SW 1271 (cell line): ENCODE results near the gene GATAD2A.

Experiments used
- DNase-seq, 2 experiments: peaks; one replicate each; lab custom pipeline; 2025; lab: John Stamatoyannopoulos, UW

Gene GATAD2A

GRCh38 chr19:19507354-19507753 is 101.9 kb downstream of the GATAD2A start:
- no peak for DNase-seq

GRCh38 chr19:19508217-19508616 is 102.7 kb downstream of the GATAD2A start:
- DNase-seq: no peak

DNA sequence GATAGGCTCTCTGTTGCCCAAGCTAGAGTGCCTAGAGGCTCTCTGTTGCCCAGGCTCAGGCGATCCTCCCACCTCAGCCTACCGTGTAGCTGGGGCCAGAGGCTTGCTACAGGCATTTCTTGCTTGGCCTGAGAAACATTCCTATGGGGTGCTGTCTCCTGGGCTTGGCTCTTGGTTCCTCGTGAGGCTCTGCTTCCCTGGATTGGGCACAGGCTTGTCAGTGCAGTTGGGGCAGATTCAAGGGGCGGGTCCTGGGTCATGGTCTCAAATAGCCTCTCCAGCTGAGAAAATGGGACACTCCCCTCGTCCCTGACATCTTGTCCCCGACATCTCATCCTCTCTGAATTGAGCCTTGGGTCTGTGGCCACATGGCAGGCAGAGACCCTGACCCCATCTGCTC is 105.0 kb downstream of the GATAD2A start:
- no peak for DNase-seq

DNA sequence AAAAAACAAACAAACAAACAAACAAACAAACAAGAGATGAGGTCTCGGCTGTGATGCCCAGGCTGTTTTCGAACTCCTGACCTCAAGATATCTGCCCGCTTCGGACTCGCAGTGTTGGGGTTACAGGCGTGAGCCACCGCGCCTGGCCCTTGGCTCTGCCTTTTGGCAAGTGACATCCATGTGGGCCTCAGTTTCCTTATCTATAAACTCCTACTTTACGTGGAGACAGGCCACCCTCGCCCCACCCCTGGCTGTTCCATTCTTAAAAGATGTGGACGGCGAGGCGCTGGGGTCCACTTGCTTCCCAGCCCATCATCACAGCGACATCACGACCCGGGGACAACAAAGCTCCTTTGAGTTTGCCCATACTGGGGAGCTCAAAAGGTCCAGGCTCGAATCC is 108.2 kb downstream of the GATAD2A start:
- no peak for DNase-seq

- no peak for DNase-seq
These were observed 108.8 kb downstream of the GATAD2A start for GRCh38 chr19:19514215-19514657.

DNA sequence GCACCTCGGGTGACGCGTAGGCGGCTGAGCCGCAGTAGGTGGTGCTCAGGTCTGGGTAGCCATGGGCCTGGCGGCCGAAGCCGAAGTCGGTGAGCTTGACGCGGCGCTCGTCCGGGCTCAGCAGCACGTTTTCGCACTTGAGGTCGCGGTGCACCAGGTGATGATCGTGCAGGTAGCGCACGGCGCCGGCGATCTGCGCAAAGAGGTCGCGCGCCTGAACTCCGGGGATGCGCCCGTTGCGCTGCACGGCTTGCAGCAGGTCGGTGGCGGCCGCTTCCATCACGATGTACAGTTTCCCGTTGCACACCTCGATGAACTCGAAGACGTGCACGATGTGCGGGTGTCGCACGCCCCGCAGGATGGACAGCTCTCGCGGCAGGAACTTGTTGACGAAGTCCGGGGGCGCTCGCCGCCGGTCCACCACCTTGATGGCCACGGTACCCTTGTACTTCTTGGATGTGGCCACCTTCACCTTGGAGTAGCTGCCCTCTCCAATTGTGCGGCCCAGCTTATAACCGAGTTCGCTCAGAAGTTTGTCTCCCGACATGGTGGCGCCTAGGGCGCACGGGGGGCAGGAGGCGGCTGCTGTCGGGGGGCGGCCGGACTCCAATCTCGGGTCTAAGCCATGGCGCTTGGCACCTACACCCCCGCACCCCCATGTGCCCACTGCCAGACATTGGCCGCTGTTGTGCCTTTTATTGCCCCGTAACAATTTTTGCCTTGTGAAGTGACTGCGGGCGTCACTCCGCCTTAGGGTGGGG is 109.6 kb downstream of the GATAD2A start, which contains the start of gene TSSK6:
Gene TSSK6, minus strand, starts transcription at position 668 of the 761 bp plus-strand sequence. Its CDS starts 121 bp downstream, at position 547.
- DNase-seq: no peak

- peak; percentile 82 to 85 for DNase-seq
These were observed 110.4 kb downstream of the GATAD2A start, which contains the start of gene NDUFA13 for GRCh38 chr19:19515642-19516519. Gene NDUFA13 (plus strand): TSS chr19:19516225. CDS start chr19:19516239, 14 bp downstream.

GRCh38 chr19:19517235-19517619 is 111.8 kb downstream of the GATAD2A start:
- DNase-seq: no peak

- no peak for DNase-seq
These were observed 115.5 kb downstream of the GATAD2A start for GRCh38 chr19:19520989-19521388.

GRCh38 chr19:19523177-19523576 is 117.7 kb downstream of the GATAD2A start:
- no peak for DNase-seq

DNA sequence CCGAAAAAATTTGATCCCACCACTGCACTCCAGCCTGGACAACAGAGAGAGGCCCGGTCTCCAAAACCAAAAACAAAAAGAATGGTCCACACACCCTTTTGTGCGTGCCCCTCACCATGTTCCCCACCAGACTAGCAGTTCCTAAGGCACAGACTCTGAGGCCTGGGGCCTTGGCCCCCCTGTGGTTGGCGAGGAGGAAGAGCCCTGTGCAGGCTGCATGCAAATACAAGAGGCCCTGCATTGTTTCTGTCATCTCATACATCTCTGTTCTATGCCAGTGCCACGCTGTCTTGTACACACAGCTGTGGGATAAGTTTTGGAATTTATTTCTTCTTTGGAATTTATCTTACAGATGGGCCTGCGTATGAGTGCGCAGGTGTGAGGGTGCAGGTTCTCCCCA is 118.6 kb downstream of the GATAD2A start:
- no peak for DNase-seq

DNA sequence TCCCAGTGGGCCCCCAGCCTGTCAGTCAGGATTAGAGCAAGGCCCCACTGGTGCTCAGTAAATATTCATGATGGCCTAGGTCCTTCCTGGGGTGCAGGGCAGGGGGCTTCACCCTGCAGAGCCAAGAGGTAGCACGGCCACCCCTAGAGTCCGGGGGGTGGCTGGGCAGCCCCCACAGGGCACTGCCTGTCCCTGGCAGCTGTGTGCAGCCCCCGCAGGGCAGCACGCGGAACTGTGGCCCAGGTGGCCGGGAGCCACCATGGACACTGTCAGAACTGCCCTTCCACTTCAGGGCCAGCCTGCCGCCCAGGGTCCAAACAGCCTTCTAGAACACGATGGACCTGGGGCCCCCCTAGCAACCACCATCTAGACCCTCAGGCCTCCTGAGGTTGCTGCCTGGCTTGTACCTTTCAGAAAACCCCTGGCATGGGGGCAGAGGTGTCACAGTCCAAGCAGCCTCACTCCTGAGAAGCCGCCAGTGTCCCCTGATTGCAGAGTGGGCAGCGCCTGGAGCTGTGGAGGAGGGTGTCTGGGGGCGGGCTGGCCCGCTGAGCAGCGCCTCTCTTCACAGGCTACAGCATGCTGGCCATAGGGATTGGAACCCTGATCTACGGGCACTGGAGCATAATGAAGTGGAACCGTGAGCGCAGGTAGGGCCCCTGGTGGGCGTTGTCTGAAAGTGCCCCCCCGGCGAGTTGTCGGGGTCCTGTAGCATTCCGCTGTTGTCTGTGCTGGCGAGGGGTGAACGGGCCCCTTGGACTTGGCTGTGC is 120.3 kb downstream of the GATAD2A start:
- no peak for DNase-seq

DNA sequence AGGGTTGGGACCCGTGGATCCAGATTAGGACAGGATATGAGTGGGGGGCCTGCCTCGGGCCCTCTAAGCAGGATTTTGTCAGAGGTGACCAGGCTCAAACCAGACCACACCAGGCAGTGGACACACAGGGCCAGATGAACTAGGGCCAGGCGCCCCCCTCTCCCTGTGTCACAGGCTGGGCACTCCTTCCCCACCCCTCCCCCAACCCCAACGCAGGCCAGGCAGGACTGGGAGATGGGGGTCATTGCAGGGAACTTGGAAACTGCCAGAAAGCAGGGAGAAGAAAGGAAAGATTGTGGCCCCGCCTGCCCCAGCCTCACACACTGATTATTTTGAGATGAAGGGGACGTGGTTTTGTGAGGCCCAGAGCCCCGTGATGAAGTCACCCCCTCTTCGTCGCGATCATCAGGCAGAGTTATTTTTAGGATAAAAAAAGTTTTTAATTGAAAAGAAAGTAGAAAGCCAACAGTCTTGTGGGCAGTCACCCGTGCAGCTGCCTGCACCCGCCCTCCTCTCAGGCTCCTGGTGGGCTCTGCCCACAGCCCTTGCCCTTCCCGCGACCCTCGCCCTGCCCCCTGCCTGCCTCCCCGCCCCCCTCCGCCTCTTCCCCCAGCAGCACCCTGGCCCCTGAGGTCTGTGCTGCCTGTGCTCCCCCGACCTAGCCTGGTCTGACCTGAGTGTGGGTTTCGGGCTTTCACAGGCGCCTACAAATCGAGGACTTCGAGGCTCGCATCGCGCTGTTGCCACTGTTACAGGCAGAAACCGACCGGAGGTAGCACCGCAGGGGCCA is 121.3 kb downstream of the GATAD2A start:
- no peak for DNase-seq

DNA sequence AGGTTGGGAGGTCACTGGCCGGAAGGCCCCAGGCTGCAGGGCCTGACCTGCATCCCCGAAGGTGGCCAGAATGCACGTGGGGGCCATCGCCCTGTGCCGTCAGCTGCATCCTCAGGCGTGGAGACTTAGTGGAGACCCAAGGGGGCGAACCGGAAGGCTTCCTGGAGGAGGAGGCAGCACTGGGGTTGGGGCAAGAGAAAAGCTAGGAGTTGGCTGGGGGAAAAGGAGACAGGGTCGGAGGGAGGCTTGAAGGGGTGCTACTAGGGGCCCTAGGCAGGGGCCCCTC is 121.8 kb downstream of the GATAD2A start:
- no peak for DNase-seq

- DNase-seq: no peak
These were observed 122.5 kb downstream of the GATAD2A start for GRCh38 chr19:19527674-19528625.

DNA sequence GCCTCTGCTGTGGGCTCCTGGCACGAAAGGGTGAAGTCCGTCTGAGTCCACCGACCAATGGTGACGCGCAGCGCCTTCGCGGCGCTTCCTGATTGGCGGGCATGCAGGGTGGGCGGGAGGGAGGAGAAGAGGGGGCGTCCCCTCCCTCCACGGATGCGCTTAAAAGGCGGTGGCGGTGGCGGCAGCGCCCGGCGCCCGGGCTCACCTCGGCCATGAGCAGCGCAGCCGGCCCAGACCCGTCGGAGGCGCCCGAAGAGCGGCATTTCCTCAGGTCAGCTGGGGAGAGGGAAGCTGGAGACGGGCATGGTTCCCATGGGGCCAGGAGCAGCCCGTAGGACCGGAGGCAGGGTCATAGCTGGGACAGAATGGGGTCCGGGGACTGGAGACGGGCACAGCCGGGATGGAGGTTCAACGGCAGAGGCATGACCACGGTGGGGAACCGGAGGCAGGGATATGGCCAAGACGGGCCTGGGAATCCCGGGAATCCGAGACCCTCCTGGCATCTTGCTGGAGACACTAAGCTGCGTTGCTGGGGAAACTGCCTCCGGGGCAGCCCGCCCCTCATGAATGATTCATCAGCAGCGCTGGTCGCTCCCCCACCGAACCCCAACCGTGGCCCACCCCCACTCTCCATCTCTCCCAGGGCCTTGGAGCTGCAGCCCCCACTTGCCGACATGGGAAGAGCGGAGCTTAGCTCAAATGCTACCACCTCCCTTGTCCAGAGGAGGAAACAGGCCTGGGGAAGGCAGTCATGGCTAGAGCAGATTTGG is 123.4 kb downstream of the GATAD2A start, which contains the start of gene YJEFN3:
Gene YJEFN3, plus strand, starts transcription at position 191 of the 770 bp plus-strand sequence. Its CDS starts 22 bp downstream, at position 213.
- no peak for DNase-seq

DNA sequence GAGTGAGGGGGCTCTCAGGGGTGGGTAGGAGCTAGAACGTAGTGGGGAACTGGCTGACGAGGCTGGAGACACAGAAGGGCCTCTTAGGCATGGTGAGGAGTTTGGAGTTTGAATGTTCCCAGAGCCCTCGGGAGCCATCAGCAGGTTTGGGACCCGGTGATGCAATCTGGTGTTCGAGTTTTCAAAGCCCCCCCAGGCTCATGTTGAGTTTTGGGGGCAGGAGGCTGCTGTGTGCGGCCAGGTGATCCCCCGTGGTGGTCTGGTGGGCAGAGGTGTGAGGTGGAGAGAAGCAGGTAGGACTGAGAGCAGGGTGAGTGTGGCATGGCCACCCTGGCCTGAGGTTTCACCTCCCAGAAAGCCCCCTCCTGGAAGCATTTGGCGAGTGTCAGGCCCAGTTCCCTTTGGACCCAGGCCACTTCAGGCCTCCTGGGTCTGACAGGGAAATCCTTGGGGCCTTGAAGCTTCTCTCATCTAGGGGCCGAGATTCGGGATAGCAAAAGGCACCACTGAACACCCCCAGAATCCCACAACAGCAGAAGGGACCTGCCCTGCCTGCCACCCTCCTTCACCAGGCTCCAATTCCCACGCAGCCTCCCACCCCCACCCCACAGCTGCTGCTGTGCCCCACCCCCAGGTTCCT is 124.4 kb downstream of the GATAD2A start:
- DNase-seq: no peak

DNA sequence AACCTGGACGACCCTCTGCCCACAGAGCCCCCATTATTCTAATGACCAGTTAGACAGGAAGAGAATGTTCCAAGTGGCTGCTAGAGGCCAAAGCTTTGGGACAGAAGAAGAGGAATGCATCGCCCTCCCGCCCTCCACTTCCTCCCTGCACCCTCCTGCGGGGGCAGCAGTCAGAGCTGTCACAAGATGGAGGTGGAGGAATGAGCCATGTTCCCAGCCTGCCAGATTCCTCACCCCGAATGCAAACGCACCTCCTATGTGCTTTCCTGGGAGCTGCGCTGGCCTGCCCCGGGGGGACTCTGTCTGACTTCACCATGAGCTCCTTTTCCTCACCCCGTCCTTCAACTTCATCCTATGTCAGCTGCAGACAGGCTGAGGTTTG is 124.9 kb downstream of the GATAD2A start:
- no peak for DNase-seq

GRCh38 chr19:19530889-19531288 is 125.4 kb downstream of the GATAD2A start:
- no peak for DNase-seq
